A549 (cell line): ENCODE results near the gene PLXNC1. TPM values are rescaled to one million over a fixed set of nuclear protein-coding genes. Genes with fewer than 3 reads are reported as not detected.
A peak's percentile ranks its signal among the peaks of the same experiment; 100 is the strongest.

ENCODE experiments used
- ATAC-seq, 2 experiments: fragments of 200-7000 bp in 1 of 2; fragments of >200 bp in 1 of 2; cut with Nextera tagmentation in 1 of 2; cut with Tn5 transposase in 1 of 2; 3 replicates each; pipeline versions ENCODE4 v1.8.0 to v1.9.1; 2018 to 2020; ENCODE audit warnings: mild to moderate bottlenecking in 1 of 2, moderate library complexity in 1 of 2
- CTCF ChIA-PET: fragments of 300-600 bp; sonication (Branson Sonifier 250); formaldehyde crosslinking; extraction: SDS; loops from one replicate; lab custom pipeline; 2021; ENCODE audit warnings: antibody characterized with exemption, inconsistent platforms; lab: Yijun Ruan, JAX
- POLR2A ChIA-PET: fragments of 350-600 bp; formaldehyde crosslinking; extraction: SDS; loops from one replicate; lab custom pipeline; 2021; ENCODE audit warnings: antibody characterized with exemption, inconsistent platforms; lab: Yijun Ruan, JAX
- DNase-seq, 2 experiments: peaks; one replicate each; pipeline versions ENCODE4 v3.0.0 to v3.0.0-alpha.2; 2011 to 2016; ENCODE audit warnings: low read depth in 1 of 2, low spot score in 1 of 2
- FAIRE-seq: peaks from 2 replicates; lab custom pipeline; 2011; peaks lifted over from hg19 to GRCh38; lab: Jason Lieb, UNC
- H3K27ac ChIP-seq, 2 experiments: fragments of >200 bp; sonication (Bioruptor Twin); formaldehyde crosslinking; 3 replicates each; pipeline ENCODE4 v1.5.1; 2016 to 2017
- H3K4me1 ChIP-seq: fragments of >200 bp; sonication (Bioruptor Twin); formaldehyde crosslinking; 3 replicates; pipeline ENCODE4 v1.6.1; 2016
- H3K4me2 ChIP-seq: fragments of >200 bp; sonication (Bioruptor Twin); formaldehyde crosslinking; 3 replicates; pipeline ENCODE4 v1.6.1; 2016
- H3K4me3 ChIP-seq: fragments of >200 bp; sonication (Bioruptor Twin); formaldehyde crosslinking; 3 replicates; pipeline ENCODE4 v1.5.1; 2016
- H3K9me3 ChIP-seq: fragments of >200 bp; sonication (Bioruptor Twin); formaldehyde crosslinking; 3 replicates; pipeline ENCODE4 v1.6.1; 2016
- BCL3 ChIP-seq: fragments of >200 bp; sonication (Bioruptor Twin); formaldehyde crosslinking; IDR thresholded peaks from 3 replicates; pipeline ENCODE4 v1.6.1; 2016
- CBX8 ChIP-seq: fragments of 200-600 bp; sonication (generic); IDR thresholded peaks from 2 replicates; pipeline ENCODE4 v1.6.1; 2016
- CHD2 ChIP-seq: fragments of 150-350 bp; IDR thresholded peaks from 2 replicates; pipeline ENCODE4 v1.6.1; 2014; ENCODE audit warnings: low read length; ENCODE audit not compliant: partially characterized antibody
- E2F6 ChIP-seq: IDR thresholded peaks from 2 replicates; pipeline ENCODE4 v1.6.1; 2012; ENCODE audit warnings: low read depth, borderline replicate concordance
- EP300 ChIP-seq, 2 experiments: fragments of >200 bp; sonication (Bioruptor Twin); formaldehyde crosslinking; IDR thresholded peaks; 2 replicates in 1 of 2; 3 replicates in 1 of 2; pipeline ENCODE4 v1.6.1; 2016 to 2017
- FOSB ChIP-seq: fragments of 250-450 bp; sonication (Bioruptor Pico); IDR thresholded peaks from 2 replicates; pipeline ENCODE4 v1.5.0; 2020; ENCODE audit warnings: mild to moderate bottlenecking, moderate library complexity
- FOXS1 ChIP-seq: fragments of 250-450 bp; sonication (Bioruptor Pico); IDR thresholded peaks from 2 replicates; pipeline ENCODE4 v1.5.0; 2020; ENCODE audit warnings: mild to moderate bottlenecking, moderate library complexity
- HEYL ChIP-seq: fragments of 250-450 bp; sonication (Bioruptor Pico); IDR thresholded peaks from 2 replicates; pipeline ENCODE4 v1.8.0; 2021; ENCODE audit warnings: mild to moderate bottlenecking, moderate library complexity
- HOXB13 ChIP-seq: fragments of 250-450 bp; sonication (Bioruptor Pico); IDR thresholded peaks from 2 replicates; pipeline ENCODE4 v1.5.0; 2020; ENCODE audit warnings: low read depth, mild to moderate bottlenecking, moderate library complexity
- HOXB5 ChIP-seq: fragments of 250-450 bp; sonication (Bioruptor Pico); IDR thresholded peaks from 2 replicates; pipeline ENCODE4 v1.5.0; 2020; ENCODE audit warnings: mild to moderate bottlenecking, moderate library complexity
- JUN ChIP-seq, 2 experiments: fragments of >200 bp; sonication (Bioruptor Twin); formaldehyde crosslinking; IDR thresholded peaks; 2 replicates in 1 of 2; 3 replicates in 1 of 2; pipeline ENCODE4 v1.6.1; 2016 to 2017
- KDM5A ChIP-seq: fragments of 200-600 bp; sonication (generic); IDR thresholded peaks from 2 replicates; pipeline ENCODE4 v1.6.1; 2016; ENCODE audit warnings: antibody characterized with exemption, mild to moderate bottlenecking
- MYC ChIP-seq: IDR thresholded peaks from 2 replicates; pipeline ENCODE4 v1.6.1; 2012; ENCODE audit warnings: mild to moderate bottlenecking, inconsistent platforms, low read length, improper control_type of control experiment, borderline replicate concordance
- NR3C1 ChIP-seq: fragments of >200 bp; sonication (Bioruptor Twin); formaldehyde crosslinking; IDR thresholded peaks from 3 replicates; pipeline ENCODE4 v1.6.1; 2017
- RFX5 ChIP-seq: fragments of 450-650 bp; IDR thresholded peaks from 2 replicates; pipeline ENCODE4 v1.7.1; 2014; ENCODE audit warnings: antibody characterized with exemption, mild to moderate bottlenecking, moderate library complexity
- RNF2 ChIP-seq: fragments of 200-600 bp; sonication (generic); IDR thresholded peaks from 2 replicates; pipeline ENCODE4 v1.6.1; 2016; ENCODE audit warnings: low read depth, mild to moderate bottlenecking, antibody characterized with exemption, moderate library complexity, borderline replicate concordance
- SMC3 ChIP-seq: fragments of >200 bp; sonication (Bioruptor Twin); formaldehyde crosslinking; IDR thresholded peaks from 3 replicates; pipeline ENCODE4 v1.6.1; 2018; ENCODE audit warnings: inconsistent platforms
- SREBF2 ChIP-seq: fragments of 450-650 bp; IDR thresholded peaks from 2 replicates; pipeline ENCODE4 v1.6.1; 2014; ENCODE audit warnings: mild to moderate bottlenecking, moderate library complexity
- TFCP2L1 ChIP-seq: fragments of 250-450 bp; sonication (Bioruptor Pico); IDR thresholded peaks from 2 replicates; pipeline ENCODE4 v1.5.0; 2021; ENCODE audit warnings: mild to moderate bottlenecking
- USF2 ChIP-seq: fragments of 450-650 bp; IDR thresholded peaks from 2 replicates; pipeline ENCODE4 v1.6.1; 2014; ENCODE audit warnings: antibody characterized with exemption
- ZSCAN20 ChIP-seq: fragments of 250-450 bp; sonication (Bioruptor Pico); IDR thresholded peaks from 2 replicates; pipeline ENCODE4 v1.8.0; 2022; ENCODE audit warnings: mild to moderate bottlenecking, moderate library complexity
- WGBS: methylation state at CpG from one replicate; pipeline ENCODE4 v1.1.6; 2017; ENCODE audit errors: missing lambda C conversion rate; 5-methylcytosine and 5-hydroxymethylcytosine counted together
- polyA plus RNA-seq, 4 experiments: library from polyadenylated mRNA; depleted of rRNA in 3 of 4; stranded (reverse); fragments of >200 nt; fragmentation: RNase III in 1 of 4; extraction: RNeasy Plus Mini Kit Qiagen cat#74134 plus additional on column Dnase treatment in 1 of 4; gene quantifications; 2 replicates in 3 of 4; 3 replicates in 1 of 4; pipeline ENCODE4 v1.2.3, GENCODE V29; 2011 to 2017
- TF ChIP-seq, protein P1 (sequence below): IDR thresholded peaks from 2 replicates; pipeline ENCODE4 v1.6.1; 2012

Gene PLXNC1
- polyA plus RNA-seq, 2 of the 4 experiments (the other 2 are of a cell fraction) = 0.12 to 0.50 TPM

- no peaks in the 10 kb centered on the region for H3K9me3 ChIP-seq
- DNase-seq = no peak
- no peaks in the 10 kb centered on the region for H3K4me1 ChIP-seq
- FAIRE-seq = no peak
- CTCF ChIA-PET = no interaction called here
- H3K27ac ChIP-seq = no peak overlapping the region
- 0 out of 6 replicates have a peak, but pooled peaks of 1 of the 2 experiments have one; percentile 13 for ATAC-seq
- WGBS = 73% methylated on average over 4 of the region's 4 CpGs
- TF ChIP-seq E2F6 (no peak), RNF2 (no peak), FOSB (CRISPR knock-in tag) (no peak), CHD2 (no peak)
- TF ChIP-seq, all 56 proteins: peak for 0
- POLR2A ChIA-PET = no interaction called here
- Histone ChIP-seq H3K4me3 (no peak overlapping the region), H3K4me2 (no peak overlapping the region)
Observed at GRCh38 chr12:94250130-94250529, 101.8 kb downstream of the PLXNC1 start.

DNA sequence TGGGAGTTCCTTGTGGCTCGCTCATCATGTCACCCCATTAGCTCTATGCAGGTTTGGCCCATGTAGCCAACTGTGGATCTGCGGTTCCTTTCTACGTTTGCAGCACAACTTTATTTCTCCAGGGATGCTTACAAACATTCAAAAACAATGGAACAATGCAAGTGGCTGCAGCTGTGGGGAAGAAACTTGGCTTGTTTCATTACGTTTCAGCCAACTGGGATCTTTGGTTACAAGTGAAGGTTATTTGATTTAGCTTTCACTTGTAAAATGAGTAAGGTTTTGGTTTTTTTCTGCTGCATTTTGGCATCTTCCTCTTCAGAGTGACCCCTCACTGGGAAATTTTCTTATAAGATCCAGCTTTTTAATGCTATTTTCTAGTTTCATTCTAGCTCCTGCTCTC, 105.9 kb downstream of the PLXNC1 start:
- H3K9me3 ChIP-seq = no peaks in the 10 kb centered on the region
- POLR2A ChIA-PET = no interaction called here
- no peak overlapping the region for H3K4me2 ChIP-seq
- H3K4me1 ChIP-seq = no peaks in the 10 kb centered on the region
- no peak overlapping the region for H3K4me3 ChIP-seq
- no peak overlapping the region for H3K27ac ChIP-seq
- ATAC-seq = no peak
- WGBS = 64% methylated on average over 4 of the region's 4 CpGs
- no peak for FAIRE-seq
- DNase-seq = no peak
- no peak for TF ChIP-seq E2F6
- TF ChIP-seq TFCP2L1 (CRISPR knock-in tag) = no peak
- TF ChIP-seq KDM5A = no peak
- TF ChIP-seq USF2 = no peak
- TF ChIP-seq, protein P1, sequence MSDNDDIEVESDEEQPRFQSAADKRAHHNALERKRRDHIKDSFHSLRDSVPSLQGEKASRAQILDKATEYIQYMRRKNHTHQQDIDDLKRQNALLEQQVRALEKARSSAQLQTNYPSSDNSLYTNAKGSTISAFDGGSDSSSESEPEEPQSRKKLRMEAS = no peak
- no peak for TF ChIP-seq CHD2
- no peak for TF ChIP-seq NR3C1
- TF ChIP-seq HOXB13 (CRISPR knock-in tag) = no peak
- TF ChIP-seq ZSCAN20 (CRISPR knock-in tag) = no peak
- TF ChIP-seq HEYL (CRISPR knock-in tag) = no peak
- CTCF ChIA-PET = interaction anchor here (1.5 kb wide), 1 partner anchor 152 kb away, joined by 3 read pairs; no protein-coding TSS in a partner anchor

- no peak for DNase-seq
- no peak overlapping the region for H3K4me2 ChIP-seq
- H3K4me3 ChIP-seq = no peak overlapping the region
- no peaks in the 10 kb centered on the region for H3K9me3 ChIP-seq
- no peak for FAIRE-seq
- TF ChIP-seq CBX8 = no peak
- TF ChIP-seq HOXB5 (CRISPR knock-in tag) = no peak
- no peak for TF ChIP-seq USF2
- TF ChIP-seq BCL3 = no peak
- no peak for TF ChIP-seq CHD2
- TF ChIP-seq JUN (IDR thresholded peaks at IDR 0.05) = no peak
- no peak for TF ChIP-seq MYC
- no peak for TF ChIP-seq SREBF2
- no peak for TF ChIP-seq FOXS1 (CRISPR knock-in tag)
- TF ChIP-seq EP300 (IDR thresholded peaks at IDR 0.05) = no peak
- TF ChIP-seq RFX5 = no peak
- TF ChIP-seq SMC3 = no peak
- TF ChIP-seq HEYL (CRISPR knock-in tag) = no peak
- no peaks in the 10 kb centered on the region for H3K4me1 ChIP-seq
- ChIA-PET POLR2A (no interaction called here), CTCF (interaction anchor here (1.5 kb wide), 1 partner anchor 153 kb away, joined by 3 read pairs; no protein-coding TSS in a partner anchor)
- ATAC-seq = no peak
- no peak overlapping the region for H3K27ac ChIP-seq
- WGBS = 58% methylated on average over 3 of the region's 3 CpGs
Observed at GRCh38 chr12:94255006-94255405, 106.6 kb downstream of the PLXNC1 start.
